Keratinocyte (primary cell): Measurements from ENCODE around the gene C3orf49. TPM values are rescaled to one million over a fixed set of nuclear protein-coding genes. Genes with fewer than 3 reads are reported as not detected.

ENCODE experiments used
- DNase-seq: peaks from one replicate; pipeline ENCODE4 v3.0.0-alpha.2; 2011; ENCODE audit warnings: low read depth, missing footprints, low spot score
- FAIRE-seq: peaks from 2 replicates; lab custom pipeline; 2011; peaks lifted over from hg19 to GRCh38; lab: Jason Lieb, UNC
- H2AFZ ChIP-seq: 2 replicates; pipeline ENCODE4 v1.6.0; 2012; ENCODE audit warnings: low read length, control low read depth, inconsistent platforms; ENCODE audit not compliant: control insufficient read depth
- H3K27ac ChIP-seq: 2 replicates; pipeline ENCODE4 v1.5.1; 2011; ENCODE audit warnings: low read length; ENCODE audit not compliant: control insufficient read depth, insufficient read depth
- H3K27me3 ChIP-seq: 3 replicates; pipeline ENCODE4 v1.6.0; 2011; ENCODE audit warnings: low read length; ENCODE audit not compliant: control insufficient read depth, insufficient read depth; ENCODE audit errors: extremely low read depth
- H3K36me3 ChIP-seq, 2 experiments: 2 replicates in 1 of 2; 3 replicates in 1 of 2; pipeline ENCODE4 v1.5.1; 2011; ENCODE audit warnings: low read length in 2 of 2, mild to moderate bottlenecking in 1 of 2; ENCODE audit not compliant: control insufficient read depth in 2 of 2, insufficient read depth in 2 of 2; ENCODE audit errors: extremely low read depth in 1 of 2
- H3K4me1 ChIP-seq: 3 replicates; pipeline ENCODE4 v1.5.1; 2011; ENCODE audit warnings: low read length; ENCODE audit not compliant: control insufficient read depth, insufficient read depth; ENCODE audit errors: extremely low read depth
- H3K4me2 ChIP-seq: 3 replicates; pipeline ENCODE4 v1.6.0; 2011; ENCODE audit warnings: low read depth, low read length; ENCODE audit not compliant: control insufficient read depth, insufficient read depth; ENCODE audit errors: extremely low read depth
- H3K4me3 ChIP-seq, 3 experiments: fragments of 200-600 bp in 1 of 3; sonication (generic) in 1 of 3; 2 replicates in 2 of 3; 3 replicates in 1 of 3; pipeline ENCODE4 v1.5.1; 2011 to 2016; ENCODE audit warnings: low read length in 3 of 3, mild to moderate bottlenecking in 3 of 3, control low read depth in 2 of 3, inconsistent platforms in 1 of 3, low read depth in 1 of 3, mixed read lengths in 1 of 3, mixed run types in 1 of 3, moderate library complexity in 1 of 3; ENCODE audit not compliant: control insufficient read depth in 2 of 3, insufficient read depth in 2 of 3; ENCODE audit errors: extremely low read depth in 1 of 3
- H3K79me2 ChIP-seq: 2 replicates; pipeline ENCODE4 v1.6.0; 2012; ENCODE audit warnings: low read length; ENCODE audit not compliant: control insufficient read depth, insufficient read depth
- H3K9ac ChIP-seq: 3 replicates; pipeline ENCODE4 v1.6.0; 2011; ENCODE audit warnings: low read length; ENCODE audit not compliant: control insufficient read depth, insufficient read depth; ENCODE audit errors: extremely low read depth
- H3K9me1 ChIP-seq: 3 replicates; pipeline ENCODE4 v1.6.0; 2011; ENCODE audit warnings: low read length; ENCODE audit not compliant: control insufficient read depth, insufficient read depth; ENCODE audit errors: extremely low read depth
- H3K9me3 ChIP-seq: 2 replicates; pipeline ENCODE4 v1.5.1; 2012; ENCODE audit warnings: low read depth, low read length; ENCODE audit not compliant: control insufficient read depth
- H4K20me1 ChIP-seq: 3 replicates; pipeline ENCODE4 v1.6.0; 2011; ENCODE audit warnings: low read length; ENCODE audit not compliant: control insufficient read depth, insufficient read depth; ENCODE audit errors: extremely low read depth
- CTCF ChIP-seq, 3 experiments: IDR thresholded peaks in 1 of 3; conservative IDR thresholded peaks in 1 of 3; optimal IDR thresholded peaks in 1 of 3; 2 replicates in 2 of 3; 3 replicates in 1 of 3; pipeline versions ENCODE3 to v1.5.1; 2011; ENCODE audit warnings: low read length in 3 of 3, mild to moderate bottlenecking in 3 of 3, moderate library complexity in 2 of 3, control low read depth in 1 of 3, inconsistent platforms in 1 of 3; ENCODE audit not compliant: insufficient read depth in 2 of 3; ENCODE audit errors: extremely low read depth in 1 of 3
- EZH2 ChIP-seq: IDR thresholded peaks from one replicate; pipeline ENCODE4 v1.6.1; 2012; ENCODE audit warnings: inconsistent platforms, mild to moderate bottlenecking, low read length, moderate library complexity
- dilution Hi-C: fragments of 300-500 bp; cut with MboI; formaldehyde crosslinking; loops from one replicate; pipeline ENCODE4 v1.7.0; 2020; ENCODE audit warnings: low sequenced_read_pairs; ENCODE audit not compliant: extremely low pct_ligation_motif_present
- polyA plus RNA-seq, 5 experiments: library from polyadenylated mRNA; depleted of rRNA in 3 of 5; stranded (reverse) in 3 of 5; stranded (forward) in 1 of 5; unstranded in 1 of 5; fragments of >200 nt; gene quantifications; 1 replicate in 1 of 5; 2 replicates in 3 of 5; 3 replicates in 1 of 5; pipeline versions ENCODE4 v1.2.1 to v1.2.3, GENCODE V29; 2011 to 2012; ENCODE audit warnings: missing spikeins in 2 of 5, low read depth in 1 of 5, low replicate concordance in 1 of 5

C3orf49 gene
- polyA plus RNA-seq, 1 donor (not counting 4 experiments of a cell fraction or from before 2014, with no cell fraction given), result not detected

GRCh38 chr3:63891518-63891917 lies 72.4 kb downstream of the C3orf49 start:
- no peak for DNase-seq
- Histone ChIP-seq H2AFZ (no peak overlapping the region), H3K4me1 (peaks cover 3% of the 10 kb centered on the region), H3K27ac (no peak overlapping the region), H3K27me3 (no peaks in the 10 kb centered on the region), H3K4me3 (no peak overlapping the region), H4K20me1 (no peaks in the 10 kb centered on the region), H3K9me3 (no peaks in the 10 kb centered on the region), H3K36me3 (peaks cover 0 to 1% of the 10 kb centered on the region in 2 experiments), H3K9me1 (peaks cover 3% of the 10 kb centered on the region), H3K9ac (no peak overlapping the region), H3K4me2 (no peak overlapping the region), H3K79me2 (peaks cover 14% of the 10 kb centered on the region)
- TF ChIP-seq EZH2 (no peak), CTCF (optimal IDR thresholded peaks at IDR 0.05 in 1 of 3, IDR thresholded peaks at IDR 0.05 in 1 of 3, conservative IDR thresholded peaks at IDR 0.05 in 1 of 3; ENCODE audit: extremely low read depth in 1 of 3, insufficient read depth in 2 of 3, low read length in 3 of 3) (no peak)
- no peak for FAIRE-seq
- dilution Hi-C loops, result no loop called here

DNA sequence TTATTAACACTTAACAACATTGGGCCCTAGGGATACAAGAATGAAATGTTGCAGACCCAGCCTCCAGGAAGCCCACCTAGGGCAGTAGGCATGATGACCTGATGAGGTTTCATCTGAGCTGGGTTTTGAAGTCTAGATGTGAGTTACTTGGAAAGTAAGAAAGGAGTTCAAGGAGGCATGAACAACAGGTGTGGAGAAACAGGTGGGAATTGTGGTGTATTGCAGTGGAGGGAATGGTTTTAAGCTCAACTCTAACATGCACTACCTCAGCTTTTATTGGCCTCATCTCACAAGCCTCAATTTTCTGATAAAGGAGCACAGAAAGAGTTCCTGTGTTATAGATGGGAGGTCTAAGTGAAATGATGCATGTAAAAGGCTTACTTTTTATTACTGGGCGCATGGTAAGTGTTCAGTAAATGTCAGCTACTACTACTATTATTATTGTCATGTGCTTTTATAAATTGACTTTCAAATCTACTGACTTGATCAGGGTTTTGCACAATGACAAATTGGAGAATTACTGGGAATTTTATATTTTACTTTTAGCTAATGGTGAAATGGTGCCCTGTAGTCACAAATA lies 73.8 kb downstream of the C3orf49 start:
- Histone ChIP-seq H3K36me3 (peaks cover 0 to 1% of the 10 kb centered on the region in 2 experiments), H3K27me3 (no peaks in the 10 kb centered on the region), H3K4me3 (no peak overlapping the region), H4K20me1 (no peaks in the 10 kb centered on the region), H2AFZ (no peak overlapping the region), H3K9ac (no peak overlapping the region), H3K27ac (no peak overlapping the region), H3K9me3 (no peaks in the 10 kb centered on the region), H3K4me1 (no peaks in the 10 kb centered on the region), H3K79me2 (peaks cover 12% of the 10 kb centered on the region), H3K9me1 (peaks cover 3% of the 10 kb centered on the region), H3K4me2 (no peak overlapping the region)
- DNase-seq, result no peak
- FAIRE-seq, result no peak
- dilution Hi-C loops, result no loop called here
- TF ChIP-seq CTCF (optimal IDR thresholded peaks at IDR 0.05 in 1 of 3, IDR thresholded peaks at IDR 0.05 in 1 of 3, conservative IDR thresholded peaks at IDR 0.05 in 1 of 3; ENCODE audit: extremely low read depth in 1 of 3, insufficient read depth in 2 of 3, low read length in 3 of 3) (no peak), EZH2 (no peak)
